GM13976 (cell line): Measurements from ENCODE around the gene TCL1A.

ENCODE experiments used
- DNase-seq: peaks from one replicate; pipeline ENCODE4 v3.0.0; 2012; ENCODE audit warnings: low spot score
- in situ Hi-C: fragments of 300-500 bp; cut with MboI; formaldehyde crosslinking; loops from one replicate; pipeline ENCODE4 v1.12.0; 2022; ENCODE audit warnings: low sequenced_read_pairs, mixed read lengths, inconsistent platforms; ENCODE audit not compliant: unreplicated experiment
- TF ChIP-seq, protein P1 (sequence below): IDR thresholded peaks from 2 replicates; pipeline ENCODE4 v1.5.1; 2012; ENCODE audit warnings: borderline replicate concordance, mild to moderate bottlenecking; ENCODE audit not compliant: insufficient read depth; ENCODE audit errors: extremely low read depth, missing control alignments, control extremely low read depth

TCL1A gene

DNA sequence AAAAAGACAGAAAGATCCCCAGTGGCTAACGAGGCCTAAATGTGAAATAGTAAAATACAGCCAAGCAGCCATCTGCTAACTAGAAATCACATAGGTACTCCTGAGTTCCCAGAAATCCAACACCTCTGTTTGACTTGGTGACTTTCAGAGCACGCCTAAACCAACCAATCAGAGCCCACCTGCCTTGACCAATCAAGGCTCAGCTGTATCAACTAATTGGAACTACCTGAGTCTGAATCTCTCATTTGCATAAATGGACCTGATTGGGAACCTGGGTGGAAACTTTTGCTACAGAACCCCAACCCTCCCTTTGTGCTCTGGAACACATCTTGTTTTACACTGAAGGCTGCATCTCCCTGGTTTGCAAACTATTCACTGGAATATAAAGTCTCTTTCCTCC lies 32.8 kb downstream of the TCL1A start:
- in situ Hi-C loops, result no loop called here
- DNase-seq, result no peak
- TF ChIP-seq, protein P1, sequence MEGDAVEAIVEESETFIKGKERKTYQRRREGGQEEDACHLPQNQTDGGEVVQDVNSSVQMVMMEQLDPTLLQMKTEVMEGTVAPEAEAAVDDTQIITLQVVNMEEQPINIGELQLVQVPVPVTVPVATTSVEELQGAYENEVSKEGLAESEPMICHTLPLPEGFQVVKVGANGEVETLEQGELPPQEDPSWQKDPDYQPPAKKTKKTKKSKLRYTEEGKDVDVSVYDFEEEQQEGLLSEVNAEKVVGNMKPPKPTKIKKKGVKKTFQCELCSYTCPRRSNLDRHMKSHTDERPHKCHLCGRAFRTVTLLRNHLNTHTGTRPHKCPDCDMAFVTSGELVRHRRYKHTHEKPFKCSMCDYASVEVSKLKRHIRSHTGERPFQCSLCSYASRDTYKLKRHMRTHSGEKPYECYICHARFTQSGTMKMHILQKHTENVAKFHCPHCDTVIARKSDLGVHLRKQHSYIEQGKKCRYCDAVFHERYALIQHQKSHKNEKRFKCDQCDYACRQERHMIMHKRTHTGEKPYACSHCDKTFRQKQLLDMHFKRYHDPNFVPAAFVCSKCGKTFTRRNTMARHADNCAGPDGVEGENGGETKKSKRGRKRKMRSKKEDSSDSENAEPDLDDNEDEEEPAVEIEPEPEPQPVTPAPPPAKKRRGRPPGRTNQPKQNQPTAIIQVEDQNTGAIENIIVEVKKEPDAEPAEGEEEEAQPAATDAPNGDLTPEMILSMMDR, result no peak

DNA sequence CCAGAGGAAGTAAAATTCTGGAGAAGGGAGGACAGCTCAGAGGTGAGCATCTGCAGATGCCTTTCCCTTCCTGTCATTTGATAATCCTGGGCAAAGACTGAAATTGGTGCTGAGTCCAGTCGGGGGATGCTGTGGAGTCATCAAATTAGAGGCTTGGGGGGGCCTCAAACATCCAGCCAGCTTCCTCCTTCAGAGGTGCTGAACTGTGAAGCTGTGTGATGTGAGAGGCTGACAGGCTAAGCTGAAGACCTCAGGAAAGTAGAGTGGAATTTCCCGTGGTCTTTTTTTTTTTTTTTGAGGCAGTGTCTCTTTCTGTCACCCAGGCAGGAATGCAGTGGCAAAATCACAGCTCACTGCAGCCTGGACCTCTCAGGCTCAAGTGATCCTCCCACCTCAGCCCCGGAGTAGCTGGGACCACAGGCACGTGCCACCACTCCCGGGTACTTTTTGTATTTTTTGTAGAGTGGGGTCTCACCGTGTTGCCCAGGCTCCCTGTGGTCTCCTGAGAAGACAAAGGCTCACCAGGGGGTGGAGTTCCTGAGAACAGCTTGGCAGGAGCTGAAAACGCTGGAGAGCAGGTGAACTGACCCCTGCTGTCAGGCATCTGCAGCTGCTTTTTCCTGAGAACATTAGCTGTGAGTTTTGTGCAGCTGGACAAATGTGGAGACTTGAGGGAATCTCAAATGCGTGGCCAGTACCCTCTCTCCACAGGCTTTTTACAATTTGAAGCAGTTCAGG lies 33.8 kb downstream of the TCL1A start:
- DNase-seq, result peak; percentile 54
- in situ Hi-C loops, result loop anchor here (10.0 kb wide), 1 partner anchor 115 kb away; no protein-coding TSS in a partner anchor
- TF ChIP-seq, protein P1, result peak; percentile 34

DNA sequence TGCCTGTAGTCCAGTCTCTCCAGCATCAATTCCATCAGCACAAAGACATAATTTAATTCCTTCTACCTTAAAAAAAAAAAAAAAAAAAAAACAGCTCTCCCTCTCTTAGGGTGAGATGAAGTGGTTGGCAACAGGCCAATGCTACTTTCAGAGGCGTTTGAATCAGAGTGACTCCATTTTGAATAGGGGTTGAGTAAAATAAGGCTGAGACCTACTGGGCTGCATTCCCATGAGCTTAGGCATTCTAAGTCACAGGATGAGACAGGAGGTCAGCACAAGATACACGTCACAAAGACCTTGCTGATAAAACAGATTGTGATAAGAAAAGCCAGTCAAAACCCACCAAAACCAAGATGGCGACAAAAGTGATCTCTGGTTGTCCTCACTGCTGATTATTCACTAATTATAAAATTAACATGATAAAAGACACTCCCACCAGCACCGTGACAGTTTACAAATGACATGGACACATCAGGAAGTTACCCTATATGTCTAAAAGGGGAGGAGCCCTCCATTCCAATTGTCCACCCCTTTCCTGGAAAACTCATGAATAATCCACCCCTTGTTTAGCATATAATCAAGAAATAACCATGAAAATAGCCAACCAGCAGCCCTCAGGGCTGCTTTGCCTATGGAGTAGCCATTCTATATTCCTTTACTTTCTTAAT lies 34.6 kb downstream of the TCL1A start:
- in situ Hi-C loops, result loop anchor here (10.0 kb wide), 1 partner anchor 114 kb away; no protein-coding TSS in a partner anchor
- no peak for DNase-seq
- TF ChIP-seq, protein P1, result no peak

DNA sequence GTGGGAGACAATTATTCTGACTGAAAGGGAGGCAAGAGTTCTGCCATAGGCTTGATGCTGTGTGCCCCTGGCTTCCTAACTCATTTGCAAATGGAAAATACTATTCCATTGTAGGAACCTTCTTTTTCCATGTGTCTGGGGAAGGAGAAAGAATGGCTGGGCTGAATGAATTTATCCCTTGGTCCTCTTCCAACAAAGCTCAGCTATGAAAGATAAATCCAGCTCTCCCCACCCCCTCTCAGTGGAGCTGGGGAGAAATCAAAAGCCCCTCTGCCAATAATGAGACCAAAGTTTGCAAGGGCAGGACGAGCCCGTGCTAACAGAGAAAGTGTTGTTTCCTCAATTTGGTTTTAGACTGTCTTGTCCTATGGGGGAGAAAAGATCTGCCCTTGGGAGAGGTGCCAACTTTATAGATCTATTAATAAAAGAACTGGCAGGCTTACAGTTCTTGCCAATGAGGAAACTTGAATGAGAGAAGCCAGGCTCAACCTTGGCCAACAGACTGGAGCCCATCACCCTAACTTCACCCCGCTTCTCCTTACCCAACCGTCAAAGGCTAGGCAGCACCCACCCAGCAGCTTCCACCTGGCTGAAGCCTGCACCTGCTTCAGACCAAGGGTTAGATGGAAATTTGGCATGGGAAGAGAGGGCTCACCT lies 36.6 kb downstream of the TCL1A start:
- TF ChIP-seq, protein P1, result no peak
- in situ Hi-C loops, result loop anchor here (10.0 kb wide), 1 partner anchor 113 kb away; no protein-coding TSS in a partner anchor
- DNase-seq, result no peak

DNA sequence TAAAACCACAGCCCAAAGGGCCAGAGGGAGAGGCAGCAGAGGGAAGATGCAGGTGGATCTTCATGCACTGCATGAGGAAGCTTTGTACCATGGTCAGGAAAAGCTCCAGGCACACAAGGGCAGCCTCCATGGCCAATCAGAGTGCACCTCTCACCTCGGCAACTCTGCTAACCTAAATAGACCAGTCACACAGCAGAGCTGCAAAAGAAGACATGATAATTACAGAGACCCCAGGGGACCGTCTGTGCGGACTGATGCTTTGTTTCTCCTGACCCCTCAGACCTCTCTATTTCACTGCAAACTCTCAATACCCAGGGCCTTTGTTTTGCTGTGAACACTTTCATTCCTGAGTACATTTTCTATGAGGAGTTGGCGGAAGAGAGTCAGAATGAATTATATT lies 38.4 kb downstream of the TCL1A start:
- no peak for DNase-seq
- in situ Hi-C loops, result loop anchor here (10.0 kb wide), 1 partner anchor 111 kb away; no protein-coding TSS in a partner anchor
- TF ChIP-seq, protein P1, result no peak

DNA sequence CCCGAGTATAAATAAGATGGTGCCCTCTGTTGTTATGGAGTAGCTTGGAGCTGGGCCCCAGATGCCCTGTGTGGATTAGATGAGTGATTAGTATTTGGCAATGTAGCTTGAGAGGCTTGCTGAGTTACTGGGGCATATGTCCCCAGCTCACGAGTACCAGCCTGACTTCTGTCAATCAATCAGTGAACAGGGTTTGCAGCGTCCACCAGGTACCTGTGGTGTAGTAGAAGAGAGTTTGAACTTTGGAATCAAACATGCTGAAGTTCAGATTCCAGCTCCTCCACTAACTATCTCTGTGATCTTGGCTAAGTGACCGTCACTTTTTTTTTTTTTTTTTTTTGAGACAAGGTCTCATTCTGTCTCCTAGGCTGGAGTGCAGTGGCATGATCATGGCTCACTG lies 39.3 kb downstream of the TCL1A start:
- in situ Hi-C loops, result loop anchor here (10.0 kb wide), 1 partner anchor 110 kb away; no protein-coding TSS in a partner anchor
- no peak for DNase-seq
- TF ChIP-seq, protein P1, result no peak
